Gastrocnemius medialis (tissue), 4 donors: Measurements from ENCODE around the gene SLCO3A1.

Experiments used
- CTCF ChIP-seq, 5 experiments: fragments of 450-650 bp in 3 of 5; fragments of 200-600 bp in 2 of 5; sonication (generic) in 2 of 5; IDR thresholded peaks in 4 of 5; conservative IDR thresholded peaks in 1 of 5; 1 replicate in 4 of 5; 2 replicates in 1 of 5; pipeline ENCODE4 v1.5.1; 2016 to 2019; ENCODE audit warnings: antibody characterized with exemption in 5 of 5, mild to moderate bottlenecking in 3 of 5, moderate library complexity in 3 of 5
- POLR2A ChIP-seq, 2 donors: fragments of 450-650 bp; IDR thresholded peaks; one replicate each; pipeline ENCODE4 v1.6.1; 2017; ENCODE audit warnings: antibody characterized with exemption in 2 of 2, mild to moderate bottlenecking in 2 of 2, moderate library complexity in 2 of 2

DNA sequence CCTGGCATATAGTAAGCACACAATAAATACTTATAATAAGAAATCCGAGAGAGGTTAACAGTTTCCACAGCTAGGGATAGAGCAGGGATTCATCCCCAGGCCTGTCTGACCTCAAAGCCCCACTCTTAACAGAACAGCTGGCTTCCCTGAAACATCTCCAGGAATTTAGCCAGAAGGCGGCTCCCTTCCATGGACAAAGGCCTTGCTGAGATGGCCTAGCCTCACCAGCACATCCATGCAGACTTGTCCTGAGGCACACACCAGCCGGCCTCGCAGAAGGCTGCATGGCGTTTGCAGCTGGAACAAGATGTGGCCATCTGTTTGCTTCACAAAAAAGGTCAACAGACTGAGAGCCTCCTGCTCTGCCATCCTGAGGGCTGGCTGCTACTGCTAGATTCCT lies 245.4 kb downstream of the SLCO3A1 start:
- no peak for TF ChIP-seq POLR2A (IDR thresholded peaks at IDR 0.05)
- TF ChIP-seq CTCF (IDR thresholded peaks at IDR 0.05 in 4 of 5, conservative IDR thresholded peaks at IDR 0.05 in 1 of 5): no peak
